C4-2B (cell line): Measurements from ENCODE around the gene NHSL1.

Experiments used
- CTCF ChIP-seq: fragments of 450-650 bp; conservative IDR thresholded peaks from 2 replicates; pipeline ENCODE4 v1.5.1; 2017; ENCODE audit warnings: mild to moderate bottlenecking
- ZFX ChIP-seq: fragments of 450-650 bp; IDR thresholded peaks from 2 replicates; pipeline ENCODE4 v1.6.1; 2017

DNA sequence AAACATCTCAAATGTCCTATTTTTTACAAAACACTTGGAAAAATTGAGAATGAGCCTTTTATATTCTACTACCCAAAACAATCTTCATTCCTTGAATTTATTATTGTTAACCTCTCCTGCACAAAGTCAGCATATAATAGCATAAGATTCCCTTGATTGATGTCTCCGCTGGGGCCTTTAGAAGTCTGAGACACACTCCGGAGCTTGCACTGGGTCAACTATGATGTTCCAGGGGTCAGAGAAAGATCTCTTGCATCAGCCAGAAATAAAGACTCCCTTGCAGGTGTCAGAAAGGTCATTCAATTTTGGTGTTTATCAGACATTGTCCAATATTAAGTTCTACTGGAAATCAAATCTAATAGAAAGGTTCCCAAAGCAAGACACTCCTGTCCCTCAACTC is 29.7 kb upstream of the NHSL1 start:
- TF ChIP-seq CTCF (no peak), ZFX (no peak)
